Skeletal muscle cell (primary cell): ENCODE measurements around the gene NR4A3.
"Not testable (repeated sequence)": the region's sequence is repeated elsewhere in the genome, so short reads cannot be mapped to it uniquely, and the experiment has no call there.

Experiments
- DNase-seq: peaks from one replicate; pipeline ENCODE4 v3.0.0-alpha.2; 2010; ENCODE audit warnings: low read depth
- H3K4me3 ChIP-seq: 2 replicates; pipeline ENCODE4 v1.5.1; 2011; ENCODE audit warnings: low read depth, mild to moderate bottlenecking, control low read depth, low read length, moderate library complexity

Gene NR4A3

GRCh38 chr9:99828417-99829176, 6.9 kb downstream of the NR4A3 start:
- no peak for DNase-seq
- H3K4me3 ChIP-seq = no peak overlapping the region

- H3K4me3 ChIP-seq = no peak overlapping the region
- no peak for DNase-seq
Observed at GRCh38 chr9:99831857-99832557, 10.3 kb downstream of the NR4A3 start.

GRCh38 chr9:99832558-99832864, 10.8 kb downstream of the NR4A3 start:
- DNase-seq = no peak
- H3K4me3 ChIP-seq = no peak overlapping the region

GRCh38 chr9:99833735-99834134, 12.1 kb downstream of the NR4A3 start:
- no peak overlapping the region for H3K4me3 ChIP-seq
- no peak for DNase-seq

- no peak for DNase-seq
- no peak overlapping the region for H3K4me3 ChIP-seq
Observed at GRCh38 chr9:99834474-99834873, 12.8 kb downstream of the NR4A3 start.

GRCh38 chr9:99835142-99835541, 13.5 kb downstream of the NR4A3 start:
- no peak overlapping the region for H3K4me3 ChIP-seq
- DNase-seq = no peak

GRCh38 chr9:99835581-99835980, 13.9 kb downstream of the NR4A3 start:
- H3K4me3 ChIP-seq = no peak overlapping the region
- no peak for DNase-seq

GRCh38 chr9:99840072-99840471, 18.4 kb downstream of the NR4A3 start:
- no peak for DNase-seq

GRCh38 chr9:99845063-99845462, 23.4 kb downstream of the NR4A3 start:
- no peak for DNase-seq
- H3K4me3 ChIP-seq = no peak overlapping the region

More at GRCh38 chr9:99840072-99840471, 18.4 kb downstream of the NR4A3 start:
- H3K4me3 ChIP-seq = no peak overlapping the region

- DNase-seq = no peak
- H3K4me3 ChIP-seq = no peak overlapping the region
Observed at GRCh38 chr9:99848447-99848846, 26.8 kb downstream of the NR4A3 start.

- no peak for DNase-seq
- H3K4me3 ChIP-seq = no peak overlapping the region
Observed at GRCh38 chr9:99850736-99851499, 29.2 kb downstream of the NR4A3 start.

- no peak overlapping the region for H3K4me3 ChIP-seq
- no peak for DNase-seq
Observed at GRCh38 chr9:99851500-99851822, 29.8 kb downstream of the NR4A3 start.

GRCh38 chr9:99852617-99853016, 30.9 kb downstream of the NR4A3 start:
- no peak for DNase-seq
- H3K4me3 ChIP-seq = no peak overlapping the region

- H3K4me3 ChIP-seq = no peak overlapping the region
- no peak for DNase-seq
Observed at GRCh38 chr9:99855467-99856176, 33.9 kb downstream of the NR4A3 start.

- not testable (repeated sequence) for DNase-seq, H3K4me3 ChIP-seq
Observed at GRCh38 chr9:99857576-99857975, 35.9 kb downstream of the NR4A3 start.

- DNase-seq = no peak
- H3K4me3 ChIP-seq = no peak overlapping the region
Observed at GRCh38 chr9:99858087-99858486, 36.4 kb downstream of the NR4A3 start.

GRCh38 chr9:99859243-99859980, 37.7 kb downstream of the NR4A3 start:
- no peak overlapping the region for H3K4me3 ChIP-seq
- DNase-seq = no peak

- H3K4me3 ChIP-seq = no peak overlapping the region
Observed at GRCh38 chr9:99860266-99860665, 38.6 kb downstream of the NR4A3 start.

GRCh38 chr9:99863955-99864354, 42.3 kb downstream of the NR4A3 start:
- H3K4me3 ChIP-seq = no peak overlapping the region
- DNase-seq = no peak

More at GRCh38 chr9:99860266-99860665, 38.6 kb downstream of the NR4A3 start:
- no peak for DNase-seq
